Breast epithelium (tissue), 4 donors: ENCODE measurements around the gene AKT3. TPM values are rescaled to one million over a fixed set of nuclear protein-coding genes. Genes with fewer than 3 reads are reported as not detected.

ENCODE experiments used
- DNase-seq, 2 donors: peaks; one replicate each; pipeline ENCODE4 v3.0.0-alpha.2; 2019; ENCODE audit warnings: low spot score in 2 of 2
- H3K27ac ChIP-seq, 2 donors: fragments of 200-600 bp; sonication (generic) in 1 of 2; one replicate each; pipeline ENCODE4 v1.5.1; 2016 to 2019; ENCODE audit warnings: mild to moderate bottlenecking in 1 of 2
- H3K27me3 ChIP-seq, 2 donors: fragments of 200-600 bp; sonication (generic) in 1 of 2; one replicate each; pipeline versions ENCODE4 v1.5.1 to v1.6.0; 2017 to 2019; ENCODE audit warnings: control low read depth in 1 of 2, mild to moderate bottlenecking in 1 of 2
- H3K36me3 ChIP-seq: fragments of 200-600 bp; one replicate; pipeline ENCODE4 v1.5.1; 2019
- H3K4me1 ChIP-seq, 2 donors: fragments of 200-600 bp; sonication (generic); one replicate each; pipeline ENCODE4 v1.5.1; 2016 to 2019; ENCODE audit warnings: control low read depth in 1 of 2
- H3K4me3 ChIP-seq, 3 donors: fragments of 200-600 bp; sonication (generic); 1 replicate in 2 of 3; 2 replicates in 1 of 3; pipeline ENCODE4 v1.5.1; 2016 to 2019; ENCODE audit warnings: mild to moderate bottlenecking in 3 of 3, moderate library complexity in 2 of 3
- H3K9me3 ChIP-seq, 2 donors: fragments of 200-600 bp; sonication (generic) in 1 of 2; one replicate each; pipeline ENCODE4 v1.5.1; 2016 to 2019; ENCODE audit warnings: control low read depth in 1 of 2
- CTCF ChIP-seq, 3 donors: fragments of 450-650 bp; IDR thresholded peaks; one replicate each; pipeline ENCODE4 v1.5.1; 2016 to 2017; ENCODE audit warnings: antibody characterized with exemption in 3 of 3, mild to moderate bottlenecking in 3 of 3, moderate library complexity in 3 of 3
- POLR2A ChIP-seq: fragments of 450-650 bp; IDR thresholded peaks from one replicate; pipeline ENCODE4 v1.6.1; 2016; ENCODE audit warnings: antibody characterized with exemption, mild to moderate bottlenecking, moderate library complexity
- POLR2AphosphoS5 ChIP-seq, 3 donors: sonication (generic); formaldehyde crosslinking; IDR thresholded peaks; one replicate each; pipeline ENCODE4 v1.6.1; 2017; ENCODE audit warnings: antibody characterized with exemption in 3 of 3
- intact Hi-C: fragments of 100-400 bp; cut with DNase I; formaldehyde crosslinking; loops from one replicate; pipeline ENCODE4 v1.15.1; 2023; ENCODE audit warnings: low total_unique reads
- total RNA-seq, 3 donors: library from RNA; depleted of rRNA; stranded (reverse); fragments of >200 nt; gene quantifications; one replicate each; pipeline ENCODE4 v1.1.0, GENCODE V29; 2016

Gene AKT3
- total RNA-seq, 3 donors from 2014 or later: 49.6 to 58.7 (median 58.7) TPM

DNA sequence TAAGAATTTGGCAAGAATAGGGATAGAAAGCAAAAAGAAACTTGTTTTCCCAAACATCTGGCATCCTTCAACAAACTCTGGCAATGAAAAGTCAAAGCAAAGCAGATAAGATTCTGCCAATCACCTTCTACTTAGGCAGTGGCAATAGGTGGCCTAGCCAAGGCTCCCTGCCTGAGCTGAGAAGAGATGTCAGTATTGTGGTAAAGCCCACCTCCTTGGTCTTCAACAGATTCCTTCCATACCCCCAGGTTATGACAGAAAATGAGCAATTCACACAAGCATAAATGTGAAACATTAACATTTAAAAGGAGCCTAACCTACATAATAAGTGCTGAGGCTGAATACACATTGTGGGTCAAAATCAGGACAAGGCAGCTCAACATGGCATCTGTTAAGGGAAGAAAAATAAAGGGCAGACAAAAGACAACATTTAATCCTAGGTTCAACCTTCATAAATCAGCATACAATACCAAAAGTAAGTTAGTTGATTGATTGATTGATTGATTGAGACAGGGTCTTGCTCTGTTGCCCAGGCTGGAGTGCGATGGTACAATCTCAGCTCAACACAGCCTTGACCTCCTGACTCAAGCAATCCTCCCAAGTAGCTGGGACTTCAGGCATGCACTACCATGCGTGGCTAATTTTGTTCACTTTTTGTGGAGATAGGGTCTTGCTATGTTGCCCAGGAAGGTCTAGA, 123.1 kb downstream of the AKT3 start:
- no peaks in the 10 kb centered on the region for H3K36me3 ChIP-seq
- intact Hi-C loops: no loop called here
- no peaks in the 10 kb centered on the region for H3K27me3 ChIP-seq
- H3K4me1 ChIP-seq: no peaks in the 10 kb centered on the region
- no peak overlapping the region for H3K4me3 ChIP-seq
- no peak overlapping the region for H3K27ac ChIP-seq
- no peak for DNase-seq
- no peak for TF ChIP-seq POLR2AphosphoS5 (IDR thresholded peaks at IDR 0.05)
- TF ChIP-seq CTCF (IDR thresholded peaks at IDR 0.05): no peak
- TF ChIP-seq POLR2A: no peak
- H3K9me3 ChIP-seq: no peaks in the 10 kb centered on the region

GRCh38 chr1:243725846-243726245, 124.2 kb downstream of the AKT3 start:
- Histone ChIP-seq H3K27me3 (no peaks in the 10 kb centered on the region), H3K4me1 (no peaks in the 10 kb centered on the region), H3K36me3 (no peaks in the 10 kb centered on the region), H3K27ac (no peak overlapping the region), H3K4me3 (no peak overlapping the region), H3K9me3 (no peaks in the 10 kb centered on the region)
- DNase-seq: no peak
- intact Hi-C loops: no loop called here
- TF ChIP-seq POLR2AphosphoS5 (IDR thresholded peaks at IDR 0.05): no peak
- no peak for TF ChIP-seq CTCF (IDR thresholded peaks at IDR 0.05)
- TF ChIP-seq POLR2A: no peak

GRCh38 chr1:243725075-243725474, 125.0 kb downstream of the AKT3 start:
- Histone ChIP-seq H3K4me3 (no peak overlapping the region), H3K9me3 (no peaks in the 10 kb centered on the region), H3K27me3 (no peaks in the 10 kb centered on the region), H3K36me3 (no peaks in the 10 kb centered on the region), H3K27ac (no peak overlapping the region), H3K4me1 (no peaks in the 10 kb centered on the region)
- no peak for DNase-seq
- TF ChIP-seq POLR2A: no peak
- TF ChIP-seq CTCF (IDR thresholded peaks at IDR 0.05): no peak
- no peak for TF ChIP-seq POLR2AphosphoS5 (IDR thresholded peaks at IDR 0.05)
- intact Hi-C loops: no loop called here

DNA sequence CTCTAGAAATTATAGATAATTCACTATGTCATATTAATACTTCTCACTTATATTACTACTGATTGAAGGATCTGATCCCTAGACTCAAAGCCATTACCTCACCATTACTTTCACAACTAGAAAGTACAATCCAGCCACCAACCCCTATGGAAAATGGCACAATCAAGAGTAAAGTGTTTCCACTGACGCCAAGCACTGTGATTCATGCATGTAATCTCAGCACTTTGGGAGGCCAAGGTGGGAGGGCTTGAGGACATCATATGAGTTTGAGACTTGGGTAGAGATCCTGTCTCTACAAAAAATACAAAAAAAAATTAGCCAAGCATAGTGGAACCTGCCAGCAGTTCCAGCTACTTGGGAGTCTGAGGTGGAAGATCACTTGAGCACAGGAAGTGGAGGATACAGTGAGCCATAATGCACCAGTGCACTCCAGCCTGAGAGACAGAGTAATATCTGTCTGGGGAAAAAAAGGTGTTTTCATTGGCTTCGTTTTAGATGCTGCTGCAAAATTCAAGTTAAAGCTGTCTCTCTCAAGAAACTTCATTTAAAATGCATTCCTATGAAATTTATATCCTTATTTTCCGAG, 126.5 kb downstream of the AKT3 start:
- no peak for DNase-seq
- Histone ChIP-seq H3K4me1 (no peaks in the 10 kb centered on the region), H3K4me3 (no peak overlapping the region), H3K27me3 (no peaks in the 10 kb centered on the region), H3K36me3 (no peaks in the 10 kb centered on the region), H3K9me3 (no peaks in the 10 kb centered on the region), H3K27ac (no peak overlapping the region)
- intact Hi-C loops: no loop called here
- TF ChIP-seq POLR2A: no peak
- no peak for TF ChIP-seq POLR2AphosphoS5 (IDR thresholded peaks at IDR 0.05)
- TF ChIP-seq CTCF (IDR thresholded peaks at IDR 0.05): no peak

DNA sequence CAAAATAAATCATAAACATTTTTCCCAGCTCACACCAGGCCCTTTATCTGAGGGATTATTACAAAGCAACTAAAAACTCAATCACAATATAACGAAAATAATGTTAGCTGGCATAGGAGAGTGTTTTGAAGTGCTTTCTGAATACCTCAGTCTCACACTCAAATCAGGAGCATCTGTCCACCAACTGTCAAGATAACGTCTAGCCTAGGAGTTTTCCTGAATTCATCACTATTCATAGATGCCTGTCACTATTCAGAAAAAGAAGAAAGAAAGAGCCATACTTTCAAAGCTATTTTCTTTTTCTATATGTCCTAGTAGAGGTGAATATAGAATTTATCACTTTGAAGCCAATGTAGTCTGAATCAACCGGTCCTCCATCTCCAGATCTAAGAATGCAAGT, 127.0 kb downstream of the AKT3 start:
- Histone ChIP-seq H3K27me3 (no peaks in the 10 kb centered on the region), H3K4me1 (no peaks in the 10 kb centered on the region), H3K9me3 (no peaks in the 10 kb centered on the region), H3K4me3 (no peak overlapping the region), H3K27ac (no peak overlapping the region), H3K36me3 (no peaks in the 10 kb centered on the region)
- no peak for TF ChIP-seq POLR2A
- no peak for TF ChIP-seq CTCF (IDR thresholded peaks at IDR 0.05)
- no peak for TF ChIP-seq POLR2AphosphoS5 (IDR thresholded peaks at IDR 0.05)
- no peak for DNase-seq
- intact Hi-C loops: no loop called here
